ENCODE measurements around the gene FAM170B.

FAM170B gene

GRCh38 chr10:49118430-49119074 is 15.3 kb downstream of the FAM170B start:
- DNase-seq = no peak

GRCh38 chr10:49117376-49118070 is 16.3 kb downstream of the FAM170B start:
- DNase-seq = no peak

- DNase-seq = no peak
Observed at GRCh38 chr10:49116509-49117375, 17.1 kb downstream of the FAM170B start.

GRCh38 chr10:49115796-49116508 is 17.9 kb downstream of the FAM170B start:
- DNase-seq = peak in 1 of 5 donors; percentile 42

- no peak for DNase-seq
Observed at GRCh38 chr10:49115015-49115795, 18.6 kb downstream of the FAM170B start, which contains the start of gene VSTM4. VSTM4 (minus strand) TSS chr10:49115522; CDS start chr10:49115485, 37 bp downstream.

- DNase-seq = no peak
Observed at GRCh38 chr10:49114718-49115014, 19.2 kb downstream of the FAM170B start.

GRCh38 chr10:49113741-49114141 is 20.1 kb downstream of the FAM170B start:
- no peak for DNase-seq

GRCh38 chr10:49112851-49113250 is 21.0 kb downstream of the FAM170B start:
- no peak for DNase-seq

GRCh38 chr10:49112098-49112497 is 21.7 kb downstream of the FAM170B start:
- no peak for DNase-seq

- DNase-seq = no peak
Observed at GRCh38 chr10:49111320-49111698, 22.5 kb downstream of the FAM170B start.

GRCh38 chr10:49110684-49111319 is 23.0 kb downstream of the FAM170B start:
- no peak for DNase-seq

GRCh38 chr10:49109669-49110340 is 24.0 kb downstream of the FAM170B start:
- DNase-seq = no peak

GRCh38 chr10:49108656-49109055 is 25.2 kb downstream of the FAM170B start:
- DNase-seq = no peak

- DNase-seq = no peak
Observed at GRCh38 chr10:49107887-49108267, 25.9 kb downstream of the FAM170B start.

GRCh38 chr10:49107111-49107886 is 26.5 kb downstream of the FAM170B start:
- no peak for DNase-seq

- DNase-seq = no peak
Observed at GRCh38 chr10:49106451-49106850, 27.4 kb downstream of the FAM170B start.

GRCh38 chr10:49105076-49105475 is 28.7 kb downstream of the FAM170B start:
- DNase-seq = no peak

- DNase-seq = no peak
Observed at GRCh38 chr10:49104323-49104722, 29.5 kb downstream of the FAM170B start.

- no peak for DNase-seq
Observed at GRCh38 chr10:49103761-49104160, 30.1 kb downstream of the FAM170B start.

- DNase-seq = no peak
Observed at GRCh38 chr10:49099046-49099445, 34.8 kb downstream of the FAM170B start.

Data from T-helper 1 cell (primary cell).